Activated naive CD8-positive, alpha-beta T cell treated with anti-CD3 and anti-CD28 coated beads for 36 hours (primary cell): ENCODE data around the gene UGT3A1. TPM values are rescaled to one million over a fixed set of nuclear protein-coding genes. Genes with fewer than 3 reads are reported as not detected.
A peak's percentile ranks its signal among the peaks of the same experiment; 100 is the strongest.

Experiments used
- DNase-seq: peaks from one replicate; pipeline ENCODE4 v3.0.0; 2021
- H3K27ac Mint-ChIP-seq: one replicate; pipeline ENCODE4 v1.8.0; 2022; ENCODE audit warnings: mild to moderate bottlenecking, moderate library complexity, mixed read lengths
- H3K27me3 Mint-ChIP-seq: one replicate; pipeline ENCODE4 v1.8.0; 2022; ENCODE audit warnings: mild to moderate bottlenecking, mixed read lengths
- H3K36me3 Mint-ChIP-seq: one replicate; pipeline ENCODE4 v1.8.0; 2021; ENCODE audit warnings: mild to moderate bottlenecking, mixed read lengths
- H3K4me1 Mint-ChIP-seq: one replicate; pipeline ENCODE4 v1.8.0; 2021; ENCODE audit warnings: mixed read lengths
- H3K4me3 Mint-ChIP-seq: one replicate; pipeline ENCODE4 v1.8.0; 2022; ENCODE audit warnings: mild to moderate bottlenecking, moderate library complexity, mixed read lengths
- H3K9me3 Mint-ChIP-seq: one replicate; pipeline ENCODE4 v1.8.0; 2022; ENCODE audit warnings: mixed read lengths
- total RNA-seq, 2 experiments: library from RNA; stranded (reverse); gene quantifications; one replicate each; pipeline ENCODE4 v1.2.3, GENCODE V29; 2021

Gene UGT3A1
- total RNA-seq, 2 experiments from 2014 or later: not detected

GRCh38 chr5:35960328-35960727, 30.9 kb downstream of the UGT3A1 start:
- H3K9me3 Mint-ChIP-seq: no peaks in the 10 kb centered on the region
- H3K27me3 Mint-ChIP-seq: peaks cover 21% of the 10 kb centered on the region
- no peaks in the 10 kb centered on the region for H3K36me3 Mint-ChIP-seq
- no peaks in the 10 kb centered on the region for H3K4me1 Mint-ChIP-seq
- no peak for DNase-seq
- H3K27ac Mint-ChIP-seq: no peak overlapping the region
- H3K4me3 Mint-ChIP-seq: no peak overlapping the region

DNA sequence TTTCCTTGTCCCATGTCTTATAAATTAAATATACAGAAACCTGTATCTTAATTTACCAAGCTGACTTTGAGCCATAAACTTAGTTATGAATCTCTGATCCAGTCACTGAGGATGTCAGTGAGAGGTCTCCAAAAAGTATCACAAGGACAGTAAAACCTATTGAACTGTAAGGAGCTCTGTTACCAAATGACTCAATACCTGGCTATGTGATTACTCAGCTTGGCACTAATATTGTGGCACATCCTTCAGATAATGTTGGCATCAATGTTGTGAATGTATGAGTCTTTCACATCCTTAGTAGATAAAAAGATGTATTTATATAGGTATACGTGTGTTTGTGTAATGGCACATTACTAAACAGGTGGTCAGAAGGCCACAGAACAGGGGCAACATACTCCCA, 34.8 kb downstream of the UGT3A1 start:
- Mint-ChIP-seq H3K9me3 (no peaks in the 10 kb centered on the region), H3K4me3 (no peak overlapping the region), H3K36me3 (no peaks in the 10 kb centered on the region), H3K27me3 (peaks cover 44% of the 10 kb centered on the region), H3K4me1 (no peaks in the 10 kb centered on the region), H3K27ac (no peak overlapping the region)
- DNase-seq: no peak

DNA sequence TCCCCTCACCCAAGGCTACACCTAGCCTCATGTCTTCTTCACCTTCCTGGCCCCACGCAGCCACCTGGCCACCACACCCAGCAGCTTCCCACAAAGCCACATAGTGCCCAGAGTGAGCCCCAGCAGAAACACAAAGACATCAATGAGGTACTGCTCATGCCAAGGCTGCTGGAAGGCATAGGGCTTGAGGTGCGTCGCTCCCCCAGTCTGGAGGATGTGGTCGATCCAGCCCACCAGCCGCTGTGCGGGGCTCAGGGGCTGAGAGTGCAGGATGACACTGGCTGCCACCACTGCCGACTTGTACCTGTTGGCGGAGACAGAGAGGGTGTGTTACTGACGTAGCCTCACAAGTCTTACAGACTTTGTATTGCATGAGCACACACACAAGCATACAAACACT, 37.0 kb downstream of the UGT3A1 start:
- Mint-ChIP-seq H3K9me3 (no peaks in the 10 kb centered on the region), H3K4me3 (no peak overlapping the region), H3K27me3 (peaks cover 34% of the 10 kb centered on the region), H3K36me3 (no peaks in the 10 kb centered on the region), H3K27ac (no peak overlapping the region), H3K4me1 (no peaks in the 10 kb centered on the region)
- peak; percentile 27 for DNase-seq

DNA sequence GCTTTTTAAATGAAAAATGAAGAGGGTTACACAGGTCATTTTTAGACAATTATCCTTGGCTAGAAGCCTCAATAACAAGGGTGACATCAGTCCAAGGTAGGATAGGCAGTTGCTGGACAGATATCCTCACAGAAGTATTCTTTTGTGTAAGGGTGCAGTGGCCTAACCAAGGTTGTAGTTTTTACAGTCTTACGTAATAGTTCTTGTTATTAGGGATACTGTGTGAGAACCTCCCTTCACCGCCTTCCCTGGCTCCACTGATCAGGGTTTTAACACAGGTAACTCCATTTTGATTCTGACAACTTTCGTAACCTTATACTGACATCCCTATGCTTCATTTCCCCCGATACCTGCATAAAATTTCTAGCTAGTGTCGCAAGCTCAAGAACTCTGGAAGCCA, 44.1 kb downstream of the UGT3A1 start:
- H3K27me3 Mint-ChIP-seq: peaks cover 8% of the 10 kb centered on the region
- no peaks in the 10 kb centered on the region for H3K4me1 Mint-ChIP-seq
- H3K36me3 Mint-ChIP-seq: no peaks in the 10 kb centered on the region

GRCh38 chr5:35939639-35940038, 51.6 kb downstream of the UGT3A1 start:
- DNase-seq: no peak
- no peaks in the 10 kb centered on the region for H3K9me3 Mint-ChIP-seq
- peaks cover 2% of the 10 kb centered on the region for H3K4me1 Mint-ChIP-seq
- no peaks in the 10 kb centered on the region for H3K36me3 Mint-ChIP-seq
- H3K27me3 Mint-ChIP-seq: peaks cover 20% of the 10 kb centered on the region
- no peak overlapping the region for H3K27ac Mint-ChIP-seq
- no peak overlapping the region for H3K4me3 Mint-ChIP-seq

More for the DNA sequence above, 44.1 kb downstream of the UGT3A1 start:
- DNase-seq: no peak
- no peaks in the 10 kb centered on the region for H3K9me3 Mint-ChIP-seq
- H3K4me3 Mint-ChIP-seq: no peak overlapping the region
- H3K27ac Mint-ChIP-seq: no peak overlapping the region

GRCh38 chr5:35938568-35939227, 52.5 kb downstream of the UGT3A1 start, which contains the start of gene CAPSL:
Gene CAPSL (minus strand): TSS chr5:35938622. CDS start chr5:35921120, 17,502 bp downstream.
- DNase-seq: no peak
- Mint-ChIP-seq H3K36me3 (no peaks in the 10 kb centered on the region), H3K27me3 (peaks cover 15% of the 10 kb centered on the region), H3K9me3 (no peaks in the 10 kb centered on the region), H3K4me1 (peaks cover 2% of the 10 kb centered on the region), H3K4me3 (no peak within 1 kb of the TSS), H3K27ac (no peak within 1 kb of the TSS)

DNA sequence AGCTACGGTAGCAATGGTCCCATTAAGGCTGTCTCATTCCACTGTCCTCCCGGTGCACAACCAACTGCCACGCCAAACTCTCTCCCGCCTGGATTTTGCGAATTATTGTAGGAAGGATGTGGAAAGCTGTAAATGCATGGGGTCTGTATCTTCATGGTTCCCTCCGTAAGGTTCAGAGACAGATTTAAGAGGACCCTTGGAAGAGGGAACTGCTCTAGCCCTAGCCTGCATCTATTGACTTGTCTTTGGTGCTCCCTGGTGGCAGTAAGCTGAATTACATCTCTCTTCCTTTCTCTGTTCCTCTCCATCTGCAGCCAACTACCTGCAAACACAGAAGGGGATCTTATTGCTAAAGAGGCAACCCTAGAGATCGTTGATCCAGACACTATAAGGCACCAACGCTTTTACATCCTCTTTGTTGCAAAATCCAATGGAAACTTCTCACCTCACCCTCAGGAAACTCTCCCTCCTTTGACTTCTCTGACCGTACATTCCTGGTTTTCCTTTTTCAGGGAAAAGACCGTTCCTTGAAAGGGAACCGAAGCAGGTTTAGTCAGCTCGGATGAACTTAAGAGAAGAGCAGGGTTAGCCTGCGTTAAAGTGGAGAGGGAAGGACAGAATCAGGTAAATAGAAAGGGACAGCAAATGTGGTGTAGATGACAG, 64.7 kb downstream of the UGT3A1 start:
- Mint-ChIP-seq H3K4me1 (peaks cover 34% of the 10 kb centered on the region), H3K4me3 (peak overlapping the region; percentile 66), H3K36me3 (no peaks in the 10 kb centered on the region), H3K27me3 (peaks cover 9% of the 10 kb centered on the region), H3K27ac (peak overlapping the region; percentile 56), H3K9me3 (peaks cover 2% of the 10 kb centered on the region)
- peak; percentile 57 for DNase-seq

DNA sequence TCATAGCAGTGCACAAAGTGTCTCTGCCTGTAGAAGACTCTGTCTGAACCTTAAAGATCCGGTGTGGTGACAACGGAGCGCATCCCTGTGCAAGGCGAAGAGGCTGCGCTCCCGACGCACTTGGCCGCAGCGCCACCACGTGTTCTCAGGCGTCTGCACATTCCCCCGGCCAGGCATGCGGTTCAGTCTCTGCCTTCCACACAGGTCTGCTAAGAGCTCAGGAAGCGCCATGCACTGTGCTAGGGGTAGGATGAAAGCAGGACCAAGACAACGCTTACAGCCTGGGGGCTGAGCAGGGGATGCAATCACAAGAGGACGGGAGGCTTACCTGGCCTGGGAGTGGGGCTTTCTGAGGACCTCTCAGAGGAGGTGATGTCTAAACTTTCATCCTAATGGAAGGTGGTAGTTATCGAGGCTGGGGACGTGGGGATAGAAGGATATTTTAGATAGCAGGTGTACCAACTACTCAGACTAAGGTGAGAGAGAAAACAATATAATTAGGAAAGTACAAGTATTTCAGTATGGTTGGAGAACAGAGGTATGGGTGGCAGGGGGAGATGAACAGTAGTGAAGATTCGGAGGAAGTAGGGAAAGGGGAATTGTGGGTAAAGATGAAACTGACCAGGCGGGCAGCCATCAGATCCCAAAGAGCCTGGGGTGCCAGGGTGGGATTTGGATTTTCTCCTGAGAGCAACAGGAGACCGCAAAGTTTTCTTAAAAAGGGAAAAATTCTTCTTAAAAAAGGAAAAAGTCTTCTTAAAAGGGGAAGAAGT, 66.1 kb downstream of the UGT3A1 start:
- Mint-ChIP-seq H3K4me1 (peaks cover 39% of the 10 kb centered on the region), H3K27ac (peak overlapping the region; percentile 85)

GRCh38 chr5:35924122-35924949, 66.9 kb downstream of the UGT3A1 start:
- peaks cover 9% of the 10 kb centered on the region for H3K9me3 Mint-ChIP-seq
- no peak for DNase-seq
- H3K4me1 Mint-ChIP-seq: peaks cover 44% of the 10 kb centered on the region
- peak overlapping the region; percentile 66 for H3K4me3 Mint-ChIP-seq
- H3K36me3 Mint-ChIP-seq: peaks cover 10% of the 10 kb centered on the region
- peak overlapping the region; percentile 85 for H3K27ac Mint-ChIP-seq
- peaks cover 5% of the 10 kb centered on the region for H3K27me3 Mint-ChIP-seq

More for the DNA sequence above, 66.1 kb downstream of the UGT3A1 start:
- peaks cover 5% of the 10 kb centered on the region for H3K9me3 Mint-ChIP-seq
- peaks cover 3% of the 10 kb centered on the region for H3K36me3 Mint-ChIP-seq
- H3K4me3 Mint-ChIP-seq: peak overlapping the region; percentile 66
- H3K27me3 Mint-ChIP-seq: peaks cover 5% of the 10 kb centered on the region
- DNase-seq: peak; percentile 86

- Mint-ChIP-seq H3K4me3 (no peak overlapping the region), H3K36me3 (peaks cover 11% of the 10 kb centered on the region), H3K27me3 (no peaks in the 10 kb centered on the region), H3K27ac (no peak overlapping the region), H3K9me3 (peaks cover 19% of the 10 kb centered on the region), H3K4me1 (peaks cover 50% of the 10 kb centered on the region)
- DNase-seq: no peak
Observed at GRCh38 chr5:35922468-35922867, 68.7 kb downstream of the UGT3A1 start.

DNA sequence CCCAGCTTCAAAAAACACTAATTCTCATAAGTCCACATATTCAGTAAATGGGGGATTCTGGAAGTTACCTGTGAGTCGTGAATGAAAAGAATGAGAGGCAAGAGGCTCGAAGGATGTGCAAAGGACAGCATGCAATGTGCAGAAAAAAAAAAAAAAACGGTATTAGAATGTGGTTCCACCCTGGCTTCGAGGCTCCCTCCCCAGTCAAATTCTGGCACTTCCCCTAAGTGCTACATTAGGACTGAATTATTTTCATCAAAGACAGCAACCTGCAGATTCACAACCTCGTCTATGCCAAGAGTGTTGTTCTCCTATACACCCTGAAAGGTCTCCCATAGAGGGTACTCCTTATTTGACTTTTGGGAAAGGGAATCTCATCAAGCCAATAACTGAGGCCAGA, 69.3 kb downstream of the UGT3A1 start:
- H3K27me3 Mint-ChIP-seq: no peaks in the 10 kb centered on the region
- H3K27ac Mint-ChIP-seq: no peak overlapping the region
- no peak for DNase-seq
- H3K4me1 Mint-ChIP-seq: peaks cover 50% of the 10 kb centered on the region
- peaks cover 11% of the 10 kb centered on the region for H3K36me3 Mint-ChIP-seq
- peaks cover 19% of the 10 kb centered on the region for H3K9me3 Mint-ChIP-seq
- no peak overlapping the region for H3K4me3 Mint-ChIP-seq

GRCh38 chr5:35920890-35921289, 70.3 kb downstream of the UGT3A1 start:
- peaks cover 14% of the 10 kb centered on the region for H3K36me3 Mint-ChIP-seq
- DNase-seq: no peak
- peaks cover 24% of the 10 kb centered on the region for H3K9me3 Mint-ChIP-seq
- no peak overlapping the region for H3K27ac Mint-ChIP-seq
- H3K4me1 Mint-ChIP-seq: peaks cover 44% of the 10 kb centered on the region
- no peak overlapping the region for H3K4me3 Mint-ChIP-seq
- no peaks in the 10 kb centered on the region for H3K27me3 Mint-ChIP-seq

- no peak overlapping the region for H3K4me3 Mint-ChIP-seq
- no peaks in the 10 kb centered on the region for H3K27me3 Mint-ChIP-seq
- H3K9me3 Mint-ChIP-seq: peaks cover 26% of the 10 kb centered on the region
- H3K36me3 Mint-ChIP-seq: peaks cover 21% of the 10 kb centered on the region
- DNase-seq: no peak
- no peak overlapping the region for H3K27ac Mint-ChIP-seq
- H3K4me1 Mint-ChIP-seq: peaks cover 31% of the 10 kb centered on the region
Observed at GRCh38 chr5:35919191-35919590, 72.0 kb downstream of the UGT3A1 start.

DNA sequence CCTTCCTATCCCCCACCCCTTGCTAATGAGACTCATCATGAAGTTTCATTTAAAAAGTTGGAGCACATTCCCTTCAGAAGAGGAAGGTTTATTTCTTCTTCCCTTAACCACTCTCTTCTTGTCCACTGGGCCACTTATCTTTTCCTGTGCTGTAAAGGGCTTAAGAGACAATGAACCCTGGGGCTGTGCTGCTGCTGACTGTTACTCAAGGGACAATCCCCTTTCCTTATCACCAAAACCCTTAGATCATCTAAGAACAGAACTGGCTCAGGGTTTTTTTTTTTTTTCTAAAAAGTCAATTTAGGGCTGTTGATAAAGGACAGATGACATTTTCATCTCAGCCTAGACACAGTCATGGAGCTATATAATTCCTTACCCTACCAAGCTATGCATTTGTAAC, 82.4 kb downstream of the UGT3A1 start:
- Mint-ChIP-seq H3K36me3 (peaks cover 43% of the 10 kb centered on the region), H3K27ac (peak overlapping the region; percentile 80), H3K4me3 (peak overlapping the region; percentile 27), H3K9me3 (peaks cover 32% of the 10 kb centered on the region), H3K27me3 (no peaks in the 10 kb centered on the region), H3K4me1 (peaks cover 59% of the 10 kb centered on the region)
- no peak for DNase-seq
